NCI-H187 treated with DMSO at 0.1 percent for 48 hours (cell line): Measurements from ENCODE around the gene CBLN3.
"Not testable (repeated sequence)": the region's sequence is repeated elsewhere in the genome, so short reads cannot be mapped to it uniquely, and the experiment has no call there.

ENCODE experiments used
- DNase-seq: peaks from one replicate; lab custom pipeline; 2025; lab: John Stamatoyannopoulos, UW

The CBLN3 gene

GRCh38 chr14:24403294-24403998 is 26.0 kb downstream of the CBLN3 start:
- DNase-seq: no peak

GRCh38 chr14:24401810-24402702 is 27.4 kb downstream of the CBLN3 start:
- no peak for DNase-seq

- DNase-seq: no peak
These were observed 29.3 kb downstream of the CBLN3 start for GRCh38 chr14:24399999-24400718.

- no peak for DNase-seq
These were observed 30.0 kb downstream of the CBLN3 start for GRCh38 chr14:24399447-24399822.

GRCh38 chr14:24398653-24399446 is 30.6 kb downstream of the CBLN3 start, which contains the start of gene NYNRIN:
Gene NYNRIN (plus strand): TSS chr14:24399003. CDS start chr14:24399247, 244 bp downstream.
- no peak for DNase-seq

- no peak for DNase-seq
These were observed 31.2 kb downstream of the CBLN3 start for GRCh38 chr14:24398293-24398652.

- no peak for DNase-seq
These were observed 31.7 kb downstream of the CBLN3 start for GRCh38 chr14:24397639-24398292.

- no peak for DNase-seq
These were observed 33.6 kb downstream of the CBLN3 start for GRCh38 chr14:24395609-24396582.

GRCh38 chr14:24394275-24394674 is 35.2 kb downstream of the CBLN3 start:
- no peak for DNase-seq

- no peak for DNase-seq
These were observed 37.0 kb downstream of the CBLN3 start for GRCh38 chr14:24392325-24393091.

- no peak for DNase-seq
These were observed 38.6 kb downstream of the CBLN3 start for GRCh38 chr14:24390701-24391468.

GRCh38 chr14:24389226-24389848 is 40.1 kb downstream of the CBLN3 start:
- DNase-seq: no peak

GRCh38 chr14:24388474-24389179 is 40.8 kb downstream of the CBLN3 start:
- no peak for DNase-seq

GRCh38 chr14:24387579-24387978 is 41.9 kb downstream of the CBLN3 start:
- DNase-seq: not testable (repeated sequence)

- no peak for DNase-seq
These were observed 42.5 kb downstream of the CBLN3 start for GRCh38 chr14:24387009-24387345.

GRCh38 chr14:24385524-24385923 is 43.9 kb downstream of the CBLN3 start:
- no peak for DNase-seq

- no peak for DNase-seq
These were observed 45.3 kb downstream of the CBLN3 start for GRCh38 chr14:24384169-24384568.

- DNase-seq: no peak
These were observed 47.5 kb downstream of the CBLN3 start for GRCh38 chr14:24382064-24382371.
